H9 (cell line): Measurements from ENCODE around the gene GSE1. TPM values are rescaled to one million over a fixed set of nuclear protein-coding genes. Genes with fewer than 3 reads are reported as not detected.
A peak's percentile ranks its signal among the peaks of the same experiment; 100 is the strongest.

Experiments
- DNase-seq: peaks from one replicate; pipeline ENCODE4 v3.0.0-alpha.2; 2017
- H2AFZ ChIP-seq: one replicate; pipeline ENCODE4 v1.6.1; 2013; ENCODE audit warnings: mild to moderate bottlenecking, low read length, control low read depth, moderate library complexity
- H2AK5ac ChIP-seq: 2 replicates; pipeline ENCODE4 v1.6.1; 2013; ENCODE audit warnings: low read length, control low read depth, mixed read lengths; ENCODE audit not compliant: insufficient read length
- H2BK120ac ChIP-seq: one replicate; pipeline ENCODE4 v1.6.1; 2013; ENCODE audit warnings: low read depth, mild to moderate bottlenecking, low read length, control low read depth, inconsistent platforms; ENCODE audit not compliant: poor library complexity, severe bottlenecking
- H2BK12ac ChIP-seq: 2 replicates; pipeline ENCODE4 v1.6.1; 2013; ENCODE audit warnings: low read length, control low read depth, mixed read lengths, low read depth; ENCODE audit not compliant: insufficient read length
- H2BK15ac ChIP-seq: 2 replicates; pipeline ENCODE4 v1.6.1; 2013; ENCODE audit warnings: low read depth, low read length, control low read depth
- H2BK20ac ChIP-seq: one replicate; pipeline ENCODE4 v1.6.1; 2013; ENCODE audit warnings: low read depth, mild to moderate bottlenecking, low read length, control low read depth, inconsistent platforms; ENCODE audit not compliant: poor library complexity, severe bottlenecking
- H2BK5ac ChIP-seq: 2 replicates; pipeline ENCODE4 v1.6.1; 2013; ENCODE audit warnings: low read length, control low read depth, mixed read lengths; ENCODE audit not compliant: insufficient read length
- H3K14ac ChIP-seq: 2 replicates; pipeline ENCODE4 v1.6.1; 2013; ENCODE audit warnings: low read length, control low read depth; ENCODE audit not compliant: insufficient read depth
- H3K18ac ChIP-seq: 2 replicates; pipeline ENCODE4 v1.6.1; 2013; ENCODE audit warnings: low read depth, mild to moderate bottlenecking, mixed read lengths, low read length, control low read depth; ENCODE audit not compliant: insufficient read length
- H3K23ac ChIP-seq: 2 replicates; pipeline ENCODE4 v1.6.1; 2013; ENCODE audit warnings: low read length, control low read depth, mixed read lengths, low read depth; ENCODE audit not compliant: insufficient read length
- H3K23me2 ChIP-seq: 2 replicates; pipeline ENCODE4 v1.6.1; 2013; ENCODE audit warnings: low read depth, mild to moderate bottlenecking, mixed read lengths, low read length, control low read depth; ENCODE audit not compliant: insufficient read length, poor library complexity, severe bottlenecking
- H3K27ac ChIP-seq: 2 replicates; pipeline ENCODE4 v1.5.1; 2013; ENCODE audit warnings: low read length, control low read depth, mixed read lengths, low read depth; ENCODE audit not compliant: insufficient read length
- H3K27me3 ChIP-seq: 2 replicates; pipeline ENCODE4 v1.6.1; 2013; ENCODE audit warnings: low read length, control low read depth, inconsistent platforms; ENCODE audit not compliant: insufficient read depth
- H3K4ac ChIP-seq: 2 replicates; pipeline ENCODE4 v1.6.1; 2013; ENCODE audit warnings: low read depth, mild to moderate bottlenecking, control low read depth, inconsistent platforms, low read length, moderate library complexity
- H3K4me1 ChIP-seq: 2 replicates; pipeline ENCODE4 v1.6.1; 2013; ENCODE audit warnings: low read length, control low read depth, inconsistent platforms; ENCODE audit not compliant: insufficient read depth
- H3K4me2 ChIP-seq: 2 replicates; pipeline ENCODE4 v1.6.1; 2013; ENCODE audit warnings: low read length, control low read depth, mixed read lengths; ENCODE audit not compliant: insufficient read length, insufficient read depth
- H3K56ac ChIP-seq: 2 replicates; pipeline ENCODE4 v1.6.1; 2013; ENCODE audit warnings: low read depth, mild to moderate bottlenecking, mixed read lengths, low read length, control low read depth; ENCODE audit not compliant: insufficient read length
- H3K79me1 ChIP-seq: 2 replicates; pipeline ENCODE4 v1.6.1; 2013; ENCODE audit warnings: low read depth, mild to moderate bottlenecking, moderate library complexity, low read length, control low read depth, inconsistent platforms; ENCODE audit not compliant: insufficient read depth, poor library complexity, severe bottlenecking
- H3K79me2 ChIP-seq: 2 replicates; pipeline ENCODE4 v1.6.1; 2013; ENCODE audit warnings: low read length, control low read depth, inconsistent platforms; ENCODE audit not compliant: insufficient read depth
- H3K9ac ChIP-seq: 2 replicates; pipeline ENCODE4 v1.6.1; 2013; ENCODE audit warnings: low read length, control low read depth, mixed read lengths; ENCODE audit not compliant: insufficient read length; ENCODE audit errors: extremely low read depth
- H3K9me3 ChIP-seq: one replicate; pipeline ENCODE4 v1.6.1; 2013; ENCODE audit warnings: low read depth, low read length, inconsistent platforms; ENCODE audit not compliant: control insufficient read depth
- H3T11ph ChIP-seq: one replicate; pipeline ENCODE4 v1.6.1; 2013; ENCODE audit warnings: mild to moderate bottlenecking, low read length, control low read depth, inconsistent platforms
- H4K20me1 ChIP-seq: one replicate; pipeline ENCODE4 v1.6.1; 2013; ENCODE audit not compliant: control insufficient read depth, insufficient read length, insufficient read depth
- H4K5ac ChIP-seq: 2 replicates; pipeline ENCODE4 v1.6.1; 2013; ENCODE audit warnings: low read depth, mild to moderate bottlenecking, mixed read lengths, low read length, control low read depth; ENCODE audit not compliant: insufficient read length
- H4K8ac ChIP-seq: replicated peaks from 2 replicates; pipeline ENCODE4 v1.6.1; 2013; ENCODE audit warnings: low read length, control low read depth, mixed read lengths, low read depth; ENCODE audit not compliant: insufficient read length
- H4K91ac ChIP-seq: 2 replicates; pipeline ENCODE4 v1.6.1; 2013; ENCODE audit warnings: low read depth, mild to moderate bottlenecking, moderate library complexity, mixed read lengths, low read length, control low read depth; ENCODE audit not compliant: insufficient read length
- H3K27ac Mint-ChIP-seq, 3 experiments: 2 replicates in 2 of 3; 3 replicates in 1 of 3; pipeline ENCODE4 v1.8.0; 2020 to 2021; ENCODE audit warnings: mixed read lengths in 3 of 3, mild to moderate bottlenecking in 1 of 3, moderate library complexity in 1 of 3
- H3K27me3 Mint-ChIP-seq: 2 replicates; pipeline ENCODE4 v1.8.0; 2021; ENCODE audit warnings: low read depth, mild to moderate bottlenecking, moderate library complexity, mixed read lengths
- H3K36me3 Mint-ChIP-seq, 3 experiments: 2 replicates in 2 of 3; 3 replicates in 1 of 3; pipeline ENCODE4 v1.8.0; 2020 to 2021; ENCODE audit warnings: low read depth in 3 of 3, mixed read lengths in 3 of 3; ENCODE audit not compliant: insufficient read depth in 1 of 3
- H3K4me1 Mint-ChIP-seq, 2 experiments: 2 replicates each; pipeline ENCODE4 v1.8.0; 2020; ENCODE audit warnings: mixed read lengths in 2 of 2
- H3K4me3 Mint-ChIP-seq, 2 experiments: 2 replicates in 1 of 2; 3 replicates in 1 of 2; pipeline ENCODE4 v1.8.0; 2020 to 2021; ENCODE audit warnings: mild to moderate bottlenecking in 2 of 2, mixed read lengths in 2 of 2, moderate library complexity in 1 of 2
- H3K9me3 Mint-ChIP-seq, 2 experiments: 2 replicates in 1 of 2; 3 replicates in 1 of 2; pipeline ENCODE4 v1.8.0; 2020; ENCODE audit warnings: mild to moderate bottlenecking in 2 of 2, mixed read lengths in 2 of 2, moderate library complexity in 1 of 2
- WGBS: extraction: QIAGEN DNeasy Blood & Tissue Kit; methylation state at CpG from one replicate; pipeline ENCODE4 v1.1.7; 2013; ENCODE audit warnings: missing lambda C conversion rate, low lambda C conversion rate, mixed read lengths; ENCODE audit not compliant: insufficient read length; ENCODE audit errors: extremely low coverage; 5-methylcytosine and 5-hydroxymethylcytosine counted together
- total RNA-seq: library from RNA; stranded (reverse); gene quantifications from 2 replicates; pipeline ENCODE4 v1.2.1, GENCODE V29; 2021
- TF ChIP-seq, protein P1 (sequence below): fragments of 200-600 bp; sonication (generic); conservative IDR thresholded peaks from 3 replicates; pipeline ENCODE4 v1.8.0; 2021; ENCODE audit warnings: antibody characterized with exemption, mild to moderate bottlenecking

GSE1 gene
- total RNA-seq, 1 experiment from 2014 or later, result 125 TPM

DNA sequence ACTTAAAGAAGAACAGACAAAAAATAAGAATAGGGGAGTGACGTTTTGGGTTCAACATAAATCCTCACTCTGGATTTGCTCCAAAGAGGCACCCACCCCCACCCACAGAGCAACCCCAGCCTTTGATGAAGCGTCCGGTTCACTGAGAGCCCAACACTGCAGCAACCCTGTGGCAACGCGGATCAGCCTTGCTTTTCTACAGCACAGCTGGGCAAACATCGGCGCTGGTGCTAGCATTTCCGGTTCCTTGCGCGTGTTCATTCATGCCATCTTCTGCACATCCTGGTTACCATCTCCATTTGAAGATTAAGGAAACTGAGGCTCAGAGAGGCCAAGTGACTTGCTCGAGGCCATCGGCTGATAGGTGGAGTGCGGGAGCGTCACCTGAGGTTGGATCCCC lies 84.3 kb downstream of the GSE1 start:
- H2BK5ac ChIP-seq, result no peak overlapping the region
- no peak overlapping the region for H2AFZ ChIP-seq
- H4K91ac ChIP-seq, result no peak overlapping the region
- H4K8ac ChIP-seq, result no peak overlapping the region
- H3K4me2 ChIP-seq, result no peak overlapping the region
- TF ChIP-seq, protein P1, sequence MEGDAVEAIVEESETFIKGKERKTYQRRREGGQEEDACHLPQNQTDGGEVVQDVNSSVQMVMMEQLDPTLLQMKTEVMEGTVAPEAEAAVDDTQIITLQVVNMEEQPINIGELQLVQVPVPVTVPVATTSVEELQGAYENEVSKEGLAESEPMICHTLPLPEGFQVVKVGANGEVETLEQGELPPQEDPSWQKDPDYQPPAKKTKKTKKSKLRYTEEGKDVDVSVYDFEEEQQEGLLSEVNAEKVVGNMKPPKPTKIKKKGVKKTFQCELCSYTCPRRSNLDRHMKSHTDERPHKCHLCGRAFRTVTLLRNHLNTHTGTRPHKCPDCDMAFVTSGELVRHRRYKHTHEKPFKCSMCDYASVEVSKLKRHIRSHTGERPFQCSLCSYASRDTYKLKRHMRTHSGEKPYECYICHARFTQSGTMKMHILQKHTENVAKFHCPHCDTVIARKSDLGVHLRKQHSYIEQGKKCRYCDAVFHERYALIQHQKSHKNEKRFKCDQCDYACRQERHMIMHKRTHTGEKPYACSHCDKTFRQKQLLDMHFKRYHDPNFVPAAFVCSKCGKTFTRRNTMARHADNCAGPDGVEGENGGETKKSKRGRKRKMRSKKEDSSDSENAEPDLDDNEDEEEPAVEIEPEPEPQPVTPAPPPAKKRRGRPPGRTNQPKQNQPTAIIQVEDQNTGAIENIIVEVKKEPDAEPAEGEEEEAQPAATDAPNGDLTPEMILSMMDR, result no peak
- DNase-seq, result no peak
- H3K4me1 Mint-ChIP-seq, result peaks cover 9 to 14% of the 10 kb centered on the region in 2 experiments
- peaks cover 25% of the 10 kb centered on the region for H3K27me3 Mint-ChIP-seq
- H3T11ph ChIP-seq, result no peak overlapping the region
- H4K5ac ChIP-seq, result no peak overlapping the region
- no peak overlapping the region for H2BK20ac ChIP-seq
- H3K27ac ChIP-seq, result no peak overlapping the region
- no peak overlapping the region for H3K4ac ChIP-seq
- no peak overlapping the region for H2BK12ac ChIP-seq
- no peak overlapping the region for H2BK120ac ChIP-seq
- H3K79me2 ChIP-seq, result no peaks in the 10 kb centered on the region
- H3K27ac Mint-ChIP-seq, result peak overlapping the region in 1 of 3 experiments; percentile 59; a peak in 1 of 7 replicates
- no peak overlapping the region for H3K9ac ChIP-seq
- H3K9me3 ChIP-seq, result no peaks in the 10 kb centered on the region
- no CpG with 5 or more reads among the region's 14 CpGs for WGBS
- no peaks in the 10 kb centered on the region for H3K36me3 Mint-ChIP-seq
- H3K4me1 ChIP-seq, result peaks cover 3% of the 10 kb centered on the region; the same call in 1 of the 2 replicates
- H3K9me3 Mint-ChIP-seq, result no peaks in the 10 kb centered on the region; a peak in 1 of 5 replicates
- H3K23me2 ChIP-seq, result peaks cover 4% of the 10 kb centered on the region
- no peaks in the 10 kb centered on the region for H4K20me1 ChIP-seq
- no peaks in the 10 kb centered on the region for H3K27me3 ChIP-seq
- no peaks in the 10 kb centered on the region for H3K79me1 ChIP-seq
- no peak overlapping the region for H3K18ac ChIP-seq
- H2AK5ac ChIP-seq, result no peak overlapping the region
- no peak overlapping the region for H3K14ac ChIP-seq
- no peak overlapping the region for H2BK15ac ChIP-seq
- H3K56ac ChIP-seq, result no peak overlapping the region
- no peak overlapping the region for H3K4me3 Mint-ChIP-seq
- no peak overlapping the region for H3K23ac ChIP-seq
